C4-2B (cell line): ENCODE results near the gene TNC.

Source experiments
- H3K27ac ChIP-seq: fragments of 450-650 bp; 2 replicates; pipeline ENCODE4 v1.5.1; 2017
- CTCF ChIP-seq: fragments of 450-650 bp; conservative IDR thresholded peaks from 2 replicates; pipeline ENCODE4 v1.5.1; 2017; ENCODE audit warnings: mild to moderate bottlenecking
- ZFX ChIP-seq: fragments of 450-650 bp; IDR thresholded peaks from 2 replicates; pipeline ENCODE4 v1.6.1; 2017

TNC gene

GRCh38 chr9:115117999-115118878 lies at the start of gene TNC:
Gene TNC, minus strand, starts transcription at chr9:115118157. Its CDS starts 27,139 bp downstream, at chr9:115091018.
- TF ChIP-seq CTCF = no peak
- no peak for TF ChIP-seq ZFX
- H3K27ac ChIP-seq = no peak within 1 kb of the TSS

GRCh38 chr9:115167175-115167574 lies 49.2 kb upstream of the TNC start:
- no peak for TF ChIP-seq ZFX
- no peak for TF ChIP-seq CTCF
- no peak overlapping the region for H3K27ac ChIP-seq

- TF ChIP-seq CTCF = no peak
- TF ChIP-seq ZFX = no peak
- H3K27ac ChIP-seq = no peak overlapping the region
Measured at GRCh38 chr9:115165233-115165632, 47.3 kb upstream of the TNC start.

GRCh38 chr9:115164511-115164974 lies 46.6 kb upstream of the TNC start:
- TF ChIP-seq ZFX = no peak
- no peak for TF ChIP-seq CTCF
- no peak overlapping the region for H3K27ac ChIP-seq

- H3K27ac ChIP-seq = no peak overlapping the region
- TF ChIP-seq CTCF = no peak
- TF ChIP-seq ZFX = no peak
Measured at GRCh38 chr9:115162946-115163345, 45.0 kb upstream of the TNC start.

GRCh38 chr9:115161446-115161845 lies 43.5 kb upstream of the TNC start:
- no peak for TF ChIP-seq CTCF
- TF ChIP-seq ZFX = no peak
- no peak overlapping the region for H3K27ac ChIP-seq

- H3K27ac ChIP-seq = no peak overlapping the region
Measured at GRCh38 chr9:115158661-115159481, 40.9 kb upstream of the TNC start.

More at GRCh38 chr9:115158661-115159481, 40.9 kb upstream of the TNC start:
- TF ChIP-seq ZFX (no peak), CTCF (no peak)
